22Rv1 (cell line): ENCODE measurements around the gene CPLX3.

Experiments
- CTCF ChIP-seq: fragments of 450-650 bp; IDR thresholded peaks from 2 replicates; pipeline ENCODE4 v1.5.1; 2017; ENCODE audit warnings: mild to moderate bottlenecking
- ZFX ChIP-seq: fragments of 450-650 bp; IDR thresholded peaks from 2 replicates; pipeline ENCODE4 v1.6.1; 2017; ENCODE audit warnings: antibody characterized with exemption, borderline replicate concordance

- TF ChIP-seq CTCF (no peak), ZFX (no peak)
Observed at GRCh38 chr15:74783072-74783807, 43.2 kb upstream of the CPLX3 start.
